Muscle of leg (tissue), 11 donors: ENCODE data around the gene PEMT. TPM values are rescaled to one million over a fixed set of nuclear protein-coding genes. Genes with fewer than 3 reads are reported as not detected.

Experiments used
- DNase-seq: peaks from one replicate; pipeline ENCODE4 v3.0.0; 2013
- H3K27ac ChIP-seq: one replicate; pipeline ENCODE4 v1.5.1; 2013; ENCODE audit warnings: mild to moderate bottlenecking, low read length, control low read depth
- H3K27me3 ChIP-seq: one replicate; pipeline ENCODE4 v1.6.1; 2013; ENCODE audit warnings: low read length; ENCODE audit not compliant: control insufficient read depth, insufficient read depth
- H3K36me3 ChIP-seq: one replicate; pipeline ENCODE4 v1.6.1; 2013; ENCODE audit warnings: low read length; ENCODE audit not compliant: control insufficient read depth, insufficient read depth
- H3K4me1 ChIP-seq: one replicate; pipeline ENCODE4 v1.6.1; 2013; ENCODE audit warnings: low read length; ENCODE audit not compliant: control insufficient read depth, insufficient read depth
- H3K4me3 ChIP-seq: one replicate; pipeline ENCODE4 v1.5.1; 2013; ENCODE audit warnings: low read length, control low read depth
- H3K9me3 ChIP-seq: replicated peaks from 2 replicates; pipeline ENCODE4 v1.6.1; 2013; ENCODE audit warnings: low read depth, low read length; ENCODE audit not compliant: control insufficient read depth
- WGBS: methylation state at CpG from one replicate; pipeline ENCODE4 v1.1.5; 2013; ENCODE audit warnings: missing lambda C conversion rate; ENCODE audit not compliant: insufficient coverage; 5-methylcytosine and 5-hydroxymethylcytosine counted together
- polyA plus RNA-seq, 8 donors: library from polyadenylated mRNA; unstranded; fragments of 120-200 nt; gene quantifications; one replicate each; pipeline versions ENCODE4 v1.2.1 to v1.2.3, GENCODE V29; 2013; ENCODE audit warnings: inconsistent platforms in 1 of 8, low replicate concordance in 1 of 8; ENCODE audit not compliant: insufficient read length in 8 of 8, insufficient read depth in 1 of 8
- total RNA-seq: library from RNA; stranded (reverse); fragments of 120-200 nt; gene quantifications from one replicate; pipeline ENCODE4 v1.2.4, GENCODE V29; 2013

PEMT gene
- total and polyA plus RNA-seq, 9 donors, result 20.0 to 28.6 (median 24.5) TPM

DNA sequence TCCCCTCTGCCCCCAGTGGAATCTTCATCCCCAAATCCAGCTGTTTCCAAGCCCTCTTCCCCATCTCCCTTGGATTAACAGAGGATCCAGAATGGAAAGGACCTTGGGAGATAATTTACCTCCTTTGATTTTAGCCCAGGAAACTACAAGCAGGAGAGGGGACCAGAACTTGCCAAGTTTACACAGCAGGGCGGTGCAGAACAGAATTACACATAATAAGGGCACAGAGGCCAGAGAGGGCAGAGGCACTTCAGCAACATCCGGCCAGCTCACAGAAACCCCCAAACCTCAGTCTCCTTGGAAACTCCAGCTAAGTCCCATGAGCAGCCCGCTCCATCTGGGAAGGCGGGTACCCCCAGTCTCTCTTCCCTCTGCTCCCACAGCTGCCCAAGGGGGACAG lies 27.2 kb downstream of the PEMT start:
- H3K4me1 ChIP-seq, result peaks cover 78% of the 10 kb centered on the region
- 93% methylated on average over 4 of the region's 4 CpGs for WGBS
- no peaks in the 10 kb centered on the region for H3K9me3 ChIP-seq
- no peak for DNase-seq
- H3K27me3 ChIP-seq, result no peaks in the 10 kb centered on the region
- H3K4me3 ChIP-seq, result no peak overlapping the region
- no peak overlapping the region for H3K27ac ChIP-seq
- H3K36me3 ChIP-seq, result no peaks in the 10 kb centered on the region

DNA sequence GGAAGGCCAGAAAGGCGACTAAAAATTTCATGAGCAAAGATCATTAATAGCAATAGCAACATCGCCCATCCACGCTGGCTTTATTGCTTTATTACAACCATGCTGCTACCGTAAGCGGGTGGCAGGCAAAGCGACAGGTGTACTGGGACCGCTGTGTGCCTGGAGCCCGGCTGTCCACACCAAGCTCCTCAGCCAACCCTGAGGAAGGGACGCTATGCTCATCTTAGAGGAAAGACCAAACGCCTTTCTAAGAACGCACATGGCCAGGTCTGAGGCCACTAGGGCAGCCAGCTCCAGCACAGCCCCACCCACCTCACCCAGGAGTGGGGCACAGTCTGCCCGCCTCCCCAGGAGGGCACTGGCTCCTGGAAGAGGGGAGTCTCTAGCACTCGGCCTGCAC lies 28.0 kb downstream of the PEMT start:
- DNase-seq, result no peak
- no peaks in the 10 kb centered on the region for H3K9me3 ChIP-seq
- no peaks in the 10 kb centered on the region for H3K36me3 ChIP-seq
- no peak overlapping the region for H3K27ac ChIP-seq
- no peak overlapping the region for H3K4me3 ChIP-seq
- H3K27me3 ChIP-seq, result no peaks in the 10 kb centered on the region
- WGBS, result 92% methylated on average over 7 of the region's 13 CpGs
- H3K4me1 ChIP-seq, result peaks cover 70% of the 10 kb centered on the region

DNA sequence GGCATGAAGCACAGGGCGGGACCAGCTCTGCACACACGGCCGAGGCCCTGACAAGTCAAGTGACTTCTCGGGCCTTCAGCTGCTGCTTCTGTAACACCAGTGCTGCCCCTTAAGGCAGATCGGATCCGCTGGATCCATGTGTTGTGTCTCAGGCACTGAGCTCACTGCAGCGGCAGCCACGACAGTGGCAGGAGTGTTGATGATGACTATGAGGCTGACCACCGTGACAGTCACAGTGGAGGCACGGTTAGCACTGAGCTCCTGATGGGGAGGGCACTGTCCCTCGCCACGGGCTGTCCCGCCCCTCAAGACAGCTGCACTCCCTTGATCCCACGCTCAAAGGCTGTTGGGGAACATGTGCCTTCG lies 29.4 kb downstream of the PEMT start:
- 83% methylated on average over 13 of the region's 15 CpGs for WGBS
- Histone ChIP-seq H3K4me3 (no peak overlapping the region), H3K4me1 (peaks cover 56% of the 10 kb centered on the region), H3K36me3 (no peaks in the 10 kb centered on the region), H3K9me3 (no peaks in the 10 kb centered on the region), H3K27ac (no peak overlapping the region), H3K27me3 (no peaks in the 10 kb centered on the region)
- DNase-seq, result no peak

DNA sequence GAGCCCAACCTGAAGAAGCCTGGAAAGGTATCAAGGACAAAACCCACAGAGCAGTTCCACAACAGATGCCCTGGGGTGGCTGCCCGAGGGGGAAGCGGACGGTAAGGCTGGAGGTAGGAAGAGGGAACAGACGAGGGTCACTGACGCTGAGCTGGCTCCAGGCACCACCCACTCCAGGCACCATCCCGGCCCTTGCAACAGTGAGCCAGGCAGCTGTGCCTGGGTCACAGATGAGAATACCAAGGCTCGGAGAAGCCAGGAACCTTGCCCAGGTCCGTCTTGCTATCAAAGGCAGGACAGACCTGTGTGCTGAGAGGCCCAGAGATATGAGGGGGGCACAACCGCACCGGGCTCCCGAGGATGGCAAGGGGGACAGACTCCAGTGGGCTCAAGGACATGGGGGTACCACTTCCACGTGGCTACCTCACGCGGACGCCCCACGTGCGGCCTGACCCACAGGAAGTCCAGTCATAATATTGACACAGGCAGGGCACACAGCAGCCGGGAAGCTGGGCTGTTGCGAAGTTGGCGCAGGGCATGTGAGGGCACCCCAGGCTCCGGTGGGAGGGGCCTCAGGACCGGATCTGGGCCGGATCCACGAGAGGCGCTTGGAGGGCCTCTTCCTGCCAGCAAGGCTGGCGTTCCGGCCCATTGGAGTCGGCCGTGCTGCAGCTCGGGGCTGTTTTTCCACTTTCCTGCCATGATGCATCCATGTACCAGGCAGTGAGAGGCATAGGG lies 29.9 kb downstream of the PEMT start:
- no peak for DNase-seq
- Histone ChIP-seq H3K27ac (no peak overlapping the region), H3K4me3 (no peak overlapping the region), H3K27me3 (no peaks in the 10 kb centered on the region), H3K4me1 (peaks cover 50% of the 10 kb centered on the region), H3K9me3 (no peaks in the 10 kb centered on the region), H3K36me3 (no peaks in the 10 kb centered on the region)
- WGBS, result 79% methylated on average over 27 of the region's 30 CpGs

DNA sequence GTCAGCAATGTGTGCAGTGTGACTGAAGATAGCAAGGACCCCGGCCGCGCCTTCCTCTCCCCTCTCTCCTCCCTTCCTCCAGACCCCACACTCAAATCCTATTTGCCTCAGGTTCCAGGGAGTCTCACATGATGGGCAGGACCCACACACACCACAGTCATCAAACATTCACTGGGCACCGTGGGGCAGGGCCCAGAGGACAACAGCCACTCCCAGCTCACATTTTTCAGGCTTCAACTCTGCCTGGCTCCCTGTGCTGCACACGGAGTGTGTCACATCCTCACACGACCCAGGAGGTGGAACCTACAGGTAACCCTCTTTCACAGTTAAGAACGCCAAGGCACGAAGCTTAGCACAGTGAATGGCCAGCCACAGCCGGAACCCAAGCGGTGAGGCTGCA lies 30.5 kb downstream of the PEMT start:
- Histone ChIP-seq H3K4me3 (no peak overlapping the region), H3K27ac (no peak overlapping the region), H3K4me1 (peaks cover 47% of the 10 kb centered on the region), H3K9me3 (no peaks in the 10 kb centered on the region), H3K36me3 (no peaks in the 10 kb centered on the region), H3K27me3 (no peaks in the 10 kb centered on the region)
- DNase-seq, result no peak
- WGBS, result 78% methylated on average over 8 of the region's 10 CpGs

DNA sequence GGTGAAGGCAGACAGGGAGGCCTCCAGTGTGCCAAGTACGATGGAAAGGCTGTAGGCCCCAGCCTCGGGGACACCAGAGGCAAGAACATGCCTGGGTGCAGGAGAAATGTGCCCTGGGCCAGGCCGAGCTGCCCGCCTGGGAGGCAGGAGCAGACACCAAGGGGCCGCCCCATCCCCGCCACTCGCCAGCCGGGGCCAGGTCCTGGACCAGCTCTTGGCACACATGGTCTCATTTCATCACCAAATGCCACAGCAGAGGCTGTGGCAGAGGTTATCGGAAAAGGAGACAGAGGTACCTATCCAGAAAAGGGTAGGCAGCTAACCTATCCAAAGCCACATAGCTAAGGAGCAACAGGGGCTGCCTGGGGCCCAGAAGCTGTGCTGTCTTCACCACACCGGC lies 31.3 kb downstream of the PEMT start:
- 87% methylated on average over 8 of the region's 10 CpGs for WGBS
- Histone ChIP-seq H3K4me3 (no peak overlapping the region), H3K36me3 (no peaks in the 10 kb centered on the region), H3K27me3 (no peaks in the 10 kb centered on the region), H3K27ac (no peak overlapping the region), H3K9me3 (no peaks in the 10 kb centered on the region), H3K4me1 (peaks cover 39% of the 10 kb centered on the region)
- DNase-seq, result no peak

DNA sequence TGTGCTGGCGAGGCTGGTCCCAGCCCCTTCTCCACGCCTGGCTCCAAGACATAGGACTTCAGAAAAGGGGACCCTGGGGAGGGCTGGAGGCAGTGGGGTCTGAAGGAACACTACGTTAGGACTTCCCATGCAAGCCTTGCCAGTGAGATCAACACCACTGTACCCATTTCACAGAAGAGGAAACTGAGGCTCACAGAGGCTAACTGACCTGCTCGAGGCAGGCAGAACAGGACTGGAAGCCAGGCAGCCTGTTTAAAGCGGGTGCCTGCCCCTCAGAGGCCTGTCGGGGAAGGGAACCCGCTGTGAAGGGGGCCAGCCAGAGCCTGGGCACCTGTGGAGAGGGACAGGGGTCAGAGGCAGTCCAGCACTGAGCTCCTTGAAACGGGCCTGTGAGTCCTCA lies 32.3 kb downstream of the PEMT start:
- 86% methylated on average over 6 of the region's 8 CpGs for WGBS
- Histone ChIP-seq H3K36me3 (no peaks in the 10 kb centered on the region), H3K9me3 (no peaks in the 10 kb centered on the region), H3K27ac (no peak overlapping the region), H3K27me3 (no peaks in the 10 kb centered on the region), H3K4me3 (no peak overlapping the region), H3K4me1 (peaks cover 30% of the 10 kb centered on the region)
- DNase-seq, result no peak

DNA sequence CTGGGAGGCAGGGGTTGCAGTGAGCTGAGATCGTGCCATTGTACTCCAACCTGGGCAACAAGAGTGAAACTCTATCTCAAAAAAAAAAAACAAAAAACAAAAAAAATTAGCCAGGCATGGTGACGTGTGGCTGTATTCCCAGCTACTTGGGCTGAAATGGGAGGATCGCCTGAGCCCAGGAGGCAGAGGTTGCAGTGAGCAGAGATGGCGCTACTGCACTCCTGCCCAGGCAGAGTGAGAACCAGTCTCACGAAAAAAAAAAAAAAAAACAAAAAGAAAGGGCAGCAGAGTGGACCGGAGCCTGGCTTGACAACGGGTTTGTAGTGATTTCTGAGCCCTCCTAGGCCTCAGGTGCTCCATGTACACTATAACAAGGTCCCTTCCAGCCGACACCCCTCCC lies 33.1 kb downstream of the PEMT start:
- Histone ChIP-seq H3K36me3 (no peaks in the 10 kb centered on the region), H3K4me3 (no peak overlapping the region), H3K27ac (no peak overlapping the region), H3K4me1 (peaks cover 30% of the 10 kb centered on the region), H3K9me3 (no peaks in the 10 kb centered on the region), H3K27me3 (no peaks in the 10 kb centered on the region)
- WGBS, result 78% methylated on average over 4 of the region's 8 CpGs
- no peak for DNase-seq

DNA sequence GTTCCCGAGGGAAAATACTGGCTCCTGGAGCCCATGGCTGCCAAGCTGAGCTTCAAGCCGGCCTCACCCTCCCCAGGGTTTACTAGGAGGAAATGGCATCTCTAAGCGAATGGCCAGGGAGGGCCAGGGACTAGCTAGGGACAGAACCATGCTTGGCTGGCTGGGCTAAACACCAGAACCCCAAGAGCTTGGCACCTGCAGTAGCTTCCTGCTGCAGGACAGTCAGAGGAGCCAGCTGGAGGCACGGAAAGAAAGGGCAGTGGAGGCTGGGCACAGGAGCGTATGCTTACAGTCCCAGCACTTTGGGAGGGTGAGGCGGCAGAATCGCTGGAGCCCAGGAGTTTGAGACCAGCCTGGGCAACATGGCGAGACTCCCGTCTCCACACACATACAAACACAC lies 33.7 kb downstream of the PEMT start:
- H3K9me3 ChIP-seq, result no peaks in the 10 kb centered on the region
- 84% methylated on average over 6 of the region's 9 CpGs for WGBS
- no peak for DNase-seq

DNA sequence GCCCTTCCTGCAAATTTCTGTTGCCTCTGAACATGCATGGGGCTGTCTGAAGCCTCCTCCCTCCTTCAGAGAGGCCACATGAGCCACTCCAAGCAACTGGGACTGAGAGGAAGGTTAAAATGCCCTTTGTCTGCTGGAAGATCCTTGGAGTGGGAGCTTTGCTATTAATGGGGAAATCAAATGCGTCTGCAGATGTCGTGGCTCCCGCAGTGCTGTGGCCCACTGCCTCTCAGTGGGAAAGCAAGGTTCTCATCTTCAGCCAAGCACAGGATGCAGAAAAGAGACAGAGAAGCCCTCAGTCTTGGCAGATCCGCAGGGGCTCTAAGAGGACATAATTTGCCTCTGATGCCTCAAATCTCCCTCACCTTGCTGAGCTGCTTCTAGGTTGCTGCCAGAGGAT lies 34.8 kb downstream of the PEMT start:
- DNase-seq, result no peak
- Histone ChIP-seq H3K36me3 (no peaks in the 10 kb centered on the region), H3K27me3 (no peaks in the 10 kb centered on the region), H3K4me1 (peaks cover 28% of the 10 kb centered on the region), H3K9me3 (no peaks in the 10 kb centered on the region), H3K4me3 (no peak overlapping the region), H3K27ac (no peak overlapping the region)
- WGBS, result 39% methylated on average over 4 of the region's 4 CpGs

More for the DNA sequence above, 33.7 kb downstream of the PEMT start:
- Histone ChIP-seq H3K27ac (no peak overlapping the region), H3K27me3 (no peaks in the 10 kb centered on the region), H3K4me1 (peaks cover 30% of the 10 kb centered on the region), H3K36me3 (no peaks in the 10 kb centered on the region), H3K4me3 (no peak overlapping the region)

DNA sequence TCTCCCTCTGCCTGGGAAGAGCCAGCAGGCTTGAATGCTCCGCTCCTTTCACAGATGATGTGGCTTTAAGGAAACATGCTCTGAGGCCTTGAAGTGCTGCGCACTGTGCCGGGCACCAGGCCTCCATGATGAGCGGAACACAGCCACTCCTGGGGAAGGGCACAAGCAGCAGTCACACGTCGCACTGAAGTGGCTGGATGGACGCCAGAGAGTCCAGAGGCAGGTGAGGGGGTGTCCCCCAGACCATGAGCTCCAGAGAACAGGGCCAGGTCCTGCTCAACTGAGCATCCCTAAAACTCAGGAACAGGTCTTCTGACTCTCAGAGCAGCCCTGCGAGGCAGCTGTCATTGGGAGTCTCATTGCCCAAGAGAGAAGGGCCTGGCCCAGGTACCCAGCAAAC lies 35.6 kb downstream of the PEMT start:
- Histone ChIP-seq H3K27me3 (no peaks in the 10 kb centered on the region), H3K36me3 (no peaks in the 10 kb centered on the region), H3K27ac (no peak overlapping the region), H3K4me1 (peaks cover 32% of the 10 kb centered on the region), H3K9me3 (no peaks in the 10 kb centered on the region), H3K4me3 (no peak overlapping the region)
- DNase-seq, result no peak
- 81% methylated on average over 8 of the region's 8 CpGs for WGBS
